Measurements from ENCODE around the gene VSNL1. TPM values are rescaled to one million over a fixed set of nuclear protein-coding genes. Genes with fewer than 3 reads are reported as not detected.

Gene VSNL1
- total and polyA plus RNA-seq, 4 experiments from 2014 or later = not detected

DNA sequence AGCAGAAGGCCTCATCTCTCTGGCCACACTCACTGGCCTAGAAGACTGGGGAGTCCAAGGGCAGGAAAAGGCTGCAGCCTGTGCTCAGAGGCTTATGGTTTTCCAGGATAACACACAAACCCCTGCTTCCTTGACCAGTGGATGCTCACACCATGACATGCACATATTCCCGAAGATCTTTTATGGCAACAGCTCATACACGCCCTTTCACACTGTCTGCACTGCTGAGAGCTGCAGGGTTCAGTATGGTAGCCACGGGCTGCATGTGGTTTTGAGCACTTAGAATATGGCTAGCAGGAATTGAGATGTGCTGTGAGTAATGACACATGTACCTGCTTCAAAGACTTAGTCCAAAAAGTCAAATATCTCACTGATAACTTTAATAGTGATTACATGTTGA lies 95.8 kb downstream of the VSNL1 start:
- H3K4me3 ChIP-seq (ENCODE audit: low read length in 2 of 2) = no peak overlapping the region
- intact Hi-C loops (cut with micrococcal nuclease) = no loop called here
- no peak overlapping the region for H3K4me3 Mint-ChIP-seq
- no peaks in the 10 kb centered on the region for H3K36me3 Mint-ChIP-seq
- ChIA-PET POLR2A (ENCODE audit: partially characterized antibody) (no interaction called here), CTCF (ENCODE audit: partially characterized antibody) (interaction anchor here (0.8 to 1.4 kb wide), 2 partner anchors 10 to 35 kb away, joined by 4 to 11 read pairs; no protein-coding TSS in a partner anchor)
- H3K27ac Mint-ChIP-seq = no peak overlapping the region
- no peaks in the 10 kb centered on the region for H3K9me3 Mint-ChIP-seq
- H3K27ac ChIP-seq (ENCODE audit: low read depth, low read length) = no peak overlapping the region
- H3K27me3 Mint-ChIP-seq = peaks cover 1% of the 10 kb centered on the region in 2 donors
- no peaks in the 10 kb centered on the region for H3K27me3 ChIP-seq (ENCODE audit: insufficient read depth, low read length)
- no peaks in the 10 kb centered on the region for H3K36me3 ChIP-seq (ENCODE audit: insufficient read depth, low read length)
- no peak for DNase-seq
- H3K4me1 ChIP-seq (ENCODE audit: insufficient read depth, low read length) = no peaks in the 10 kb centered on the region
- no peaks in the 10 kb centered on the region for H3K9me3 ChIP-seq (ENCODE audit: control insufficient read depth in 1 of 2, low read length in 2 of 2)
- no peaks in the 10 kb centered on the region for H3K4me1 Mint-ChIP-seq

DNA sequence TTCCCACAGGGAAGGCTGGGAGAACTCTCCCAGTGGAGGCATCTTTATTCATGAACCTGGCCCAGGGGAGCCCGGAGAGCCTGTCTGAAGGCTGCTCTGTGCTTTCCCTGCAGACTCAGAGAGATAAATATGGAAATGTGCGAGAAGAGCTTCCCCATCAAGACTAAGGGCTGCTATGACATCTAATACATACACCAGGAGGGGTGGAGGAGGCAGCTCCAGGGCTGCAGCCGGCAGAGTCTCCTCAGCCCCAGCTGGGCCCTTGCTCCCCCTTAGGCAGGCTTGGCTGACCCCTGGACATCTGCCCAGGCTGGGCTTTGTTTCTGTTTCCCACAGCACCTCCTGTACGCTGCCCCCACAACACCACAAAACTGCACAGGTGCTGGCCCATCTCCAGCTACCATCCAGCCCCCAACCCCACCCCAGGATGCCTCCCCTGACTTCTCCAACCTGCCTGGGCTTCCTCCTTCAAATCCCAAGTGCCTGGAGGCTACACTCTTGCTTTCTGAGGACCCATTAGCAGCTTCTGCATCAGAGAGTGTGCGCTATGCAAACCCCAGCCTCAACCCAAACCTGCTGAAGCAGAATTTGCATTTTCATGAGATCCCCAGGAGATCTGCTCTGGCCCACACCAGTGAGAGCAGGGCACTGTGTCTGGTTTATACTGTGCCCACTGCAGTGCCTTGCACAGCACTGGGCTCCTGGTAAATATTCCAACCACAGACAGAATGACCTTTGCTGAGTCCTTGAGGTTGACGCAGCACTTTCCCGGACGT lies 96.8 kb downstream of the VSNL1 start:
- Mint-ChIP-seq H3K27me3 (peaks cover 1% of the 10 kb centered on the region in 2 donors), H3K27ac (no peak overlapping the region)
- intact Hi-C loops (cut with micrococcal nuclease) = no loop called here

DNA sequence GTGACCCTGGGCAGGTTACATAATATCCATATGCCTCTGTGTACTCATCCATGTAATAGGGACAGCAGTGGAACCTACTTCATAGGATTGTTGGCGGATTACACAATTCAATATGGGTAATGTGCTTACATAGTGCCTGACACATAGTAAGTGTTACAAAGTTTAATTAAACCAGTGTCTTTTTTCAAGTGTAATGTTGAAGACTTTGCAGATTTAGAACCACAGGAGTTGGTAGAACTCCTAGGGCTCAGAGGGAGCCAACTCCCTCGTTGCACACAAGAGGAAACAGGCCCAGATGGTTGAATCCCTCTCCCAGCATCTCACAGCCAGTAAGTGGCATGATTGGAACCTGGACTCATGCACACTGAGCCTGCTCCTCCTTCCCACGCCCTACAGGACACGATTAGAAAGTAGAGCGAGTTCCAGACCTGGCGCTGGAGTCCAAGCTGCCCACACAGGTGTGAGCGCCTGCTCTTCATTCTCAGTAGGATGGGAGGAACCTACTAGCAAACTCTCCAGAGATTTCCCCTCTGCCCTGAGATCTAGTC lies 97.8 kb downstream of the VSNL1 start:
- intact Hi-C loops (cut with micrococcal nuclease) = no loop called here
- peaks cover 1% of the 10 kb centered on the region in 2 donors for H3K27me3 Mint-ChIP-seq
- Histone ChIP-seq H3K9me3 (ENCODE audit: control insufficient read depth in 1 of 2, low read length in 2 of 2) (no peaks in the 10 kb centered on the region), H3K4me1 (ENCODE audit: insufficient read depth, low read length) (no peaks in the 10 kb centered on the region), H3K27me3 (ENCODE audit: insufficient read depth, low read length) (no peaks in the 10 kb centered on the region), H3K4me3 (ENCODE audit: low read length in 2 of 2) (no peak overlapping the region), H3K27ac (ENCODE audit: low read depth, low read length) (no peak overlapping the region), H3K36me3 (ENCODE audit: insufficient read depth, low read length) (no peaks in the 10 kb centered on the region)
- no peak for DNase-seq
- H3K36me3 Mint-ChIP-seq = no peaks in the 10 kb centered on the region
- H3K4me3 Mint-ChIP-seq = no peak overlapping the region
- no peaks in the 10 kb centered on the region for H3K9me3 Mint-ChIP-seq
- no peaks in the 10 kb centered on the region for H3K4me1 Mint-ChIP-seq
- ChIA-PET POLR2A (ENCODE audit: partially characterized antibody) (no interaction called here), CTCF (ENCODE audit: partially characterized antibody) (no interaction called here)
- no peak overlapping the region for H3K27ac Mint-ChIP-seq

More for the DNA sequence above, 96.8 kb downstream of the VSNL1 start:
- POLR2A ChIA-PET (ENCODE audit: partially characterized antibody) = no interaction called here
- CTCF ChIA-PET (ENCODE audit: partially characterized antibody) = no interaction called here
- Mint-ChIP-seq H3K9me3 (no peaks in the 10 kb centered on the region), H3K4me3 (no peak overlapping the region), H3K4me1 (no peaks in the 10 kb centered on the region), H3K36me3 (no peaks in the 10 kb centered on the region)
- H3K9me3 ChIP-seq (ENCODE audit: control insufficient read depth in 1 of 2, low read length in 2 of 2) = no peaks in the 10 kb centered on the region
- no peak overlapping the region for H3K4me3 ChIP-seq (ENCODE audit: low read length in 2 of 2)
- no peak for DNase-seq
- H3K4me1 ChIP-seq (ENCODE audit: insufficient read depth, low read length) = no peaks in the 10 kb centered on the region
- H3K27me3 ChIP-seq (ENCODE audit: insufficient read depth, low read length) = no peaks in the 10 kb centered on the region
- H3K27ac ChIP-seq (ENCODE audit: low read depth, low read length) = no peak overlapping the region
- H3K36me3 ChIP-seq (ENCODE audit: insufficient read depth, low read length) = no peaks in the 10 kb centered on the region

DNA sequence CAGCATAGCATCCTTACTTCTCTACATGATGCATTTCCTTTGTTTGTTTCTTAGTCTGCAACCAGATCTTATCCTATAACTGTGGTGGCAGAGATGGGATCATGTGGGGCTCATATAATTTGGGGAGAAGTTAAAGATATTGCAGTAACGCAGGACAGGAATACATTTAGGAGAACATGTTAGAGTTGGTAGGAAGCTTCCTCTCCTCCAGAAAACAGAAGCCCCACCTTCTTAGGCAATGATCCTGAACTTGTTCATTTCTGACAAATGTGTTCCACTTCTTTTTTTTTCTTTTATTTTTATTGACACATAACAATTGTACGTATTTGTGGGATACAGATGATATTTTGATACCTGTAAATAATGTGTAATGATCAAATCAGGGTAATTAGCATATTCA lies 99.9 kb downstream of the VSNL1 start:
- Mint-ChIP-seq H3K9me3 (no peaks in the 10 kb centered on the region), H3K4me3 (no peak overlapping the region), H3K27ac (peak overlapping the region in 1 of 7 donors; percentile 4), H3K4me1 (no peaks in the 10 kb centered on the region), H3K36me3 (no peaks in the 10 kb centered on the region), H3K27me3 (peaks cover 1% of the 10 kb centered on the region in 2 donors)
- no peaks in the 10 kb centered on the region for H3K36me3 ChIP-seq (ENCODE audit: insufficient read depth, low read length)
- ChIA-PET POLR2A (ENCODE audit: partially characterized antibody) (no interaction called here), CTCF (ENCODE audit: partially characterized antibody) (interaction anchor here (2.6 kb wide), 1 partner anchor 31 kb away, joined by 12 read pairs; no protein-coding TSS in a partner anchor)
- H3K27me3 ChIP-seq (ENCODE audit: insufficient read depth, low read length) = no peaks in the 10 kb centered on the region
- H3K9me3 ChIP-seq (ENCODE audit: control insufficient read depth in 1 of 2, low read length in 2 of 2) = no peaks in the 10 kb centered on the region
- intact Hi-C loops (cut with micrococcal nuclease) = no loop called here
- no peak for DNase-seq
- no peak overlapping the region for H3K4me3 ChIP-seq (ENCODE audit: low read length in 2 of 2)
- H3K27ac ChIP-seq (ENCODE audit: low read depth, low read length) = no peak overlapping the region
- no peaks in the 10 kb centered on the region for H3K4me1 ChIP-seq (ENCODE audit: insufficient read depth, low read length)

DNA sequence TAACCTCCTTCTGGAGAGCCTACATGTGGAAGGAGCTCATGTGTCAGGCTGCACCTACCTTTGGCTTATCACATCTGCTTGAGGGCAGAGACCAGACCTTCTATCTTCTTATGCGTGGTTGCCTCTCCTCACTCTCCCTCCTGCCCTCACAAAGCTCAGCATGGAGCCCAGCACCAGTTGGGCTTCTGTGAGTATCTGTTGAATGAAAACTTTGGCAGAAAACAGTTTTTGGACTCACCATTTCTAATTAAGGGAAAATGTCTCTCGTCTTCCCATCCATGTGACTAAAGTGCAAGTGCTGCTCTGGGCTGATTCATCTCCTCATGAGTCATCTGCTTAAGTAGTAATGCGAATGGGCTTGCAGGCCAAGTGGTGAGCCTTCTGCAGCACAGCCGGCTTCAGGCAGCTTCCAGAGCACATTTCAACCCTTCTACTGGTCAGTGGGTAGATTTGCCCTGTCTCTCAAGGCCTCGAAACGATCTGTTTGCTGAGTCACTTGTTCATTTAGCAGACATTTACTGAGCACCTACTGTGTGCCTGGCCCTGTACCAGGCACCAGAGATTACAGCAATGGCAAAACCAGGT lies 102.6 kb downstream of the VSNL1 start:
- Histone ChIP-seq H3K36me3 (ENCODE audit: insufficient read depth, low read length) (no peaks in the 10 kb centered on the region), H3K4me3 (ENCODE audit: low read length in 2 of 2) (no peak overlapping the region), H3K9me3 (ENCODE audit: control insufficient read depth in 1 of 2, low read length in 2 of 2) (no peaks in the 10 kb centered on the region), H3K27me3 (ENCODE audit: insufficient read depth, low read length) (no peaks in the 10 kb centered on the region), H3K4me1 (ENCODE audit: insufficient read depth, low read length) (no peaks in the 10 kb centered on the region), H3K27ac (ENCODE audit: low read depth, low read length) (no peak overlapping the region)
- intact Hi-C loops (cut with micrococcal nuclease) = no loop called here
- DNase-seq = no peak
- H3K4me3 Mint-ChIP-seq = no peak overlapping the region
- ChIA-PET CTCF (ENCODE audit: partially characterized antibody) (interaction anchor here (4.9 to 6.2 kb wide), 3 partner anchors 12 to 29 kb away, joined by 32 to 142 read pairs (median 33); no protein-coding TSS in a partner anchor), POLR2A (ENCODE audit: partially characterized antibody) (no interaction called here)
- H3K36me3 Mint-ChIP-seq = no peaks in the 10 kb centered on the region
- peaks cover 0 to 1% of the 10 kb centered on the region in 2 donors for H3K27me3 Mint-ChIP-seq
- no peaks in the 10 kb centered on the region for H3K9me3 Mint-ChIP-seq
- H3K4me1 Mint-ChIP-seq = no peaks in the 10 kb centered on the region
- no peak overlapping the region for H3K27ac Mint-ChIP-seq

DNA sequence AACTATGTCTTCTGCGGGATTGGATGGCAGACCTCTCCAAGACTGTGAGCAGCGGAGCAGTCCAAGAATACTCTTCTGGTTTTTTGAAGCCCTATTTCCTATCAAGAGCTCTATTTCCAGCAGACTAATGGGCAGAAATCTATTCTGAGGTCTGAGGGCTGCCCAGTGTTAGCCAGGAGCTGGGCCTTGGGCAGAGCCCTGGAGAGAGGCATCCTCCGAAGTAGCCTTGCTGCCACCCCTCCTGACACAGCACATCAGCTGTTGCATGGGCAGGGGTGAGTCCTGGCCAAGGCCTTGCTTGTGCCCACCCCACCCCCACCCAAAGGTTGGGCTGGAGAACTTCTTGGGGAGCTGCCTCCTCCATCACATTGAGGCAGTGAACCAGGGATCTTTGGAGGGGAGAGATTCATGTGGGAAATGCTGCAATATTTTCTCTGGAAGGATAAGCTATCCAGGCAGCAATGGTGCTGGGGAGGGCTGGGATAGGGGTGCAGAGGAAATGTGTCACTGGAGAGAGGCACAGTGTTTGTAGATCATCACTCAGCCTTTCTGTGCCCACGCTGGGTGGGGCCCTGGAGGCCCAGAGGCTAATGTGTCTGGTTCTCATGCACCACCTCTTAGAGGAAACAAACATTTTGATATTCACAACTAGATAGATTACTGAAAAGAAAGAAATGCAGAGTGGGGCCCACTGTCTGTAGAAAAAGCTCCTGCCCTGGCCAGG lies 104.7 kb downstream of the VSNL1 start:
- no peak overlapping the region for H3K4me3 ChIP-seq (ENCODE audit: low read length in 2 of 2)
- no peak overlapping the region for H3K27ac ChIP-seq (ENCODE audit: low read depth, low read length)
- H3K27me3 ChIP-seq (ENCODE audit: insufficient read depth, low read length) = no peaks in the 10 kb centered on the region
- H3K4me1 Mint-ChIP-seq = no peaks in the 10 kb centered on the region
- H3K4me3 Mint-ChIP-seq = no peak overlapping the region
- ChIA-PET POLR2A (ENCODE audit: partially characterized antibody) (interaction anchor here (1.3 kb wide), 1 partner anchor 26 kb away, joined by 5 read pairs; no protein-coding TSS in a partner anchor), CTCF (ENCODE audit: partially characterized antibody) (interaction anchor here (0.9 to 6.2 kb wide), 12 partner anchors 9 to 734 kb away, joined by 3 to 142 read pairs (median 8); no protein-coding TSS in a partner anchor)
- H3K36me3 ChIP-seq (ENCODE audit: insufficient read depth, low read length) = no peaks in the 10 kb centered on the region
- no peaks in the 10 kb centered on the region for H3K27me3 Mint-ChIP-seq
- DNase-seq = no peak
- no peaks in the 10 kb centered on the region for H3K4me1 ChIP-seq (ENCODE audit: insufficient read depth, low read length)
- H3K9me3 ChIP-seq (ENCODE audit: control insufficient read depth in 1 of 2, low read length in 2 of 2) = no peaks in the 10 kb centered on the region
- no peaks in the 10 kb centered on the region for H3K36me3 Mint-ChIP-seq
- intact Hi-C loops (cut with micrococcal nuclease) = no loop called here
- H3K27ac Mint-ChIP-seq = peak overlapping the region in 1 of 7 donors; percentile 9
- H3K9me3 Mint-ChIP-seq = no peaks in the 10 kb centered on the region
